GM21381 (cell line): ENCODE results near the gene BEND4.
"Not testable (repeated sequence)": the region's sequence is repeated elsewhere in the genome, so short reads cannot be mapped to it uniquely, and the experiment has no call there.

Experiments
- ATAC-seq: cut with Tn5 transposase; IDR thresholded peaks from one replicate; pipeline ENCODE4 v1.9.1; 2021; ENCODE audit warnings: mild to moderate bottlenecking, moderate library complexity; ENCODE audit not compliant: unreplicated experiment

Gene BEND4

GRCh38 chr4:42152507-42153504, at the start of gene BEND4:
TSS of gene BEND4 (minus strand) at chr4:42152655. CDS start at chr4:42152143, 512 bp downstream.
- peak; percentile 26 for ATAC-seq

- no peak for ATAC-seq
Measured at GRCh38 chr4:42197341-42197740, 44.9 kb upstream of the BEND4 start.

- no peak for ATAC-seq
Measured at GRCh38 chr4:42172921-42173320, 20.5 kb upstream of the BEND4 start.

- no peak for ATAC-seq
Measured at GRCh38 chr4:42172128-42172790, 19.8 kb upstream of the BEND4 start.

GRCh38 chr4:42167709-42168108, 15.3 kb upstream of the BEND4 start:
- peak; percentile 100 for ATAC-seq

- ATAC-seq, result not testable (repeated sequence)
Measured at GRCh38 chr4:42166186-42166585, 13.7 kb upstream of the BEND4 start.

DNA sequence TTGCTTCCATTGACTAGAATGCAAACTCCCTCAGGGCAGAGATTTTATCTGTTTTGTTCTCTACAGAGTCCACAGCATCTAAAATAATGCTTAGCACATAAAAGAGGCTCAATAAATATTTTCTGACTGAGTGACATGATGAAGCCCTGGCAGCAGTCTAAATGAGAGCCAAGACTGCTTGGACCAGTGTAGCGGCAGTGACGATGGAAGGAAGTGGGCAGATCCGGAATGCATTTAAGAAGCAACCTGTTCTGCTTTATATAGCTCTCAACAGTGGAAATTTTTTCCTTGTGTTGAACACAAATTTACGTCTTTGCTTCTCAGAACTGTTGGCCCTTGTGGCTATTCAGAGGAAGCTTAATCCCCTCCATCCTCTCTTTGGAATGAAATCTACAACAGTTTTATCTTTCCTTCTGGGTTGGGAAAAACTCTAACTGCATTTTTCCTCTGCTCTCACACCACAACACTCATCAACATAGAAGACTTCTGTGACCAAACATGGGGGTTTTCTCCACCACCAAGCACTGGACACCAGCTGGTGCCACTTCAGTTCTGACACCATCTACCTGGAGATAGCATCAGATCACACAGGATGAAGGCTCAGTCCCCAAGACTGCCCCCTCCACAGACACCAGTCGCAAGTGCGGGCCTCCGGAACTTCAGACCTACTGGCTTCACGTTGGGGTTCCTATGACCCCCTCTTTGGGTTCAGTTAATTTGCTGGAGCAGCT, 7.0 kb upstream of the BEND4 start:
- ATAC-seq, result no peak

DNA sequence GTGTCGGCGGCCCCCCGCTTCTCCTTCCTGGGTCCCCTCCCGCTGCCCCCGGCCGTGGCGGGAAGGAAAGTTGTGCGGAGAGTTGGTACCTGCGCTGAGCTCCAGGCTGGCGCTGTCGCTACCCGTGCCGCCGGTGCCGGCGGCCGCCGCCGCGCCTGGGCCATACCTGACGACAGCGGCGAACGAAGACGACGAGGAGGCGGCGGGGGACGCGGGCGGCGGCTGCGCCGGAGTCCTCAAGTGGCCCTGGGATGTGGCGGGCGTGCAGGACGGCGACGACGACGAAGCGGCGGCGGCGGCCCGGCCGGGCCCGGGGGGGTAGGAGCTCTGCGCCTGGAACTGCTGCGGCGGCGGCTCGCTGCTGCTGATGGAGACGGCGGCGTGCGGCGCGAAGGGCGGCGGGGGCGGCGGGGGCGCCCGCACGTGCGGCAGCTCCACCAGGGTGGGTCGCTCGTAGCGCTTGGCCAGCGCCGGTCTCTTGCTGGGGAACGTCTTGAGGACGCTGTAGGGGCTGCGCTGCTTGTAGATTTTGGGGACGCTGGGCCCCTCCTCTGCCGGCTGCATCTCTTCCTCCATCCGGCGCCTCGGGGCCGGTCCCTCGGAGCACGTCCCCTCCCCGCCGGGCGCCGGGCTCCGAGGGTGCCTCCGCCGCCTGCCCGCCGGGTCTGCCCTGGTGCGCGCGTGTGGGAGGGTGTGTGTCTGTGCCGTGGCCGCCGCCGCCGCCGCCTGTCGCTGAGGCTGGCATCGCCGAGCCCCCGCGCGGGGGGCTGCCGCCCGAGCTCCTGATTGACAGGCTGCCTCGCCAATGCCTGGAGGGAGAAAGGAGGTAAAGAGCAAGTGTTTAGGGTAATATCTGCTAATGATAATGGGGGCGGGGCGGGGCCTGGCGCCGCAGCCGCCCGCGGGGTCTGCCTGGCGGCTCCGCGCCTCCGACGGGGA, 618 bp downstream of the BEND4 start:
- ATAC-seq, result peak; percentile 54

GRCh38 chr4:42150653-42151567, 1.5 kb downstream of the BEND4 start:
- peak; percentile 35 for ATAC-seq

- no peak for ATAC-seq
Measured at GRCh38 chr4:42149004-42149403, 3.5 kb downstream of the BEND4 start.

DNA sequence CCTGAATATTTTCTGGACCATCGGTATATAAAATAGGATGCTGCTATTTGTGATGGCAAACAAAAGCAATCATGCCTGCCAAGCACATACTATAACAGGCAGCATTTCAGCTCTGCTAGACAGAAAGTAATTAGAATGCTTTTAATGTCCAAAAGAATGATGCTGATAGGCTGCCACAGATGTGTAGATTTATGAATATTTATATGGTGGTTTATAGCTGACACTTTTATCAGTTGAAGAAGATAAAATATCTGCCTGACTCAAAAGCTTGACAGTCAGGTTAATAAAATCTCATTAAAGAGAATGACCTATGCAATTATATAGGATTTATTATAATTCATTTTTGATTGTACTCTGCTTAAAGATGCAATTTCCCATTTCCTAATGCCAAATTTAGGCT, 4.0 kb downstream of the BEND4 start:
- no peak for ATAC-seq

DNA sequence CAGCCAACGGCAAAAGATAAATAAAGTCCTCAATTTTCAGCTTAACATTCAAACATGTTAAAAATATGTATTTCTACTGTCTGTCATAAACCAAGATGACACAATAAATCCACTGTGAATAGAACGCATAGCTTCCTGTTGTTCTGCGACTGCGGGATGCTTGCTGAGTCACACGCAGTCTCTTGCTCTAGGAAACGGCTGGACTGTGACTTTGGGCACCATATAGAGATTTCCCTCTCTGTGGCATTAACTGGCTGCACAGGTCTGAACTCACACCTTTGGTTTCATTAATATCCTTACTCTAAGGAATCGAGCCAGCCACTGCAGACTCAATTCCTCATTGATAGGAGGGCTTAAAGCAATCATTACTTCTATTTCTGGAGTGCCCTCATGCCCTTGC, 8.4 kb downstream of the BEND4 start:
- no peak for ATAC-seq

DNA sequence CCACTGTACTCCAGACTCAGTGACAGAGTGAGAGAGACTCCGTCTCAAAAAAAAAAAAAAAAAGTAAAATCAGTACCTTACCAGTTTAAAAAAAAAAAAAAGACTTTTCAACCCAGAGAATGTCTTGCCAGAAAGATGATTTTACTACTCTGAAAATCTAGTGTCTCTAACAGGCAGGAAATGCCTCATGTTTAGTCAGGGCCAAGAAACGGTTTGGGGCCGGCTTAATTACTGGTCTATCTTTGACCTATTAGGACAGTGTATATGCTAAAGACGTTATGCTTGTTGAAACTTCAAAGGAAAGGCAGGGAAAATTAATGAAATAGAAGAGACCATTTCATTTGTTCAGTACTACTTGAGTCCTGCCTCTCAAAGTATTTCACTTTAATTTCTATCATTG, 9.9 kb downstream of the BEND4 start:
- ATAC-seq, result no peak

DNA sequence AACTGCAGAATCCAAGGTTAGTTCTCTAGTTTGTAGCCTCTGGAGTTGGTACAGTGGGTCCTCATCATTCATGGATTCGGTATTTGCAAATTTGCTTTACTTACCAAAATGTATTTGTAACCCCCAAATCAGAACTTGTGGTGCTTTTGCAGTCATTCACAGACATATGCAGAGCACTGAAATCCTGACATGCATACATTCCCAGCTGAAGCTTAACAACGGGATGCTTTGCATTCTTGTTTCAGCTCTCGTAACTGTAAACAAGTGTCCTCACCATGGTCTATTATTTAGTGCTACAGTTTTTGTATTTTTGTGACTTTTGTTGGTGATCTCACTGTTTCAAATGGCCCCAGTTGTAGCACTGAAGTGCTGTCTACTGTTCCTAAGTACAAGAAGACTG, 16.1 kb downstream of the BEND4 start:
- no peak for ATAC-seq

GRCh38 chr4:42133006-42133405, 19.4 kb downstream of the BEND4 start:
- no peak for ATAC-seq

DNA sequence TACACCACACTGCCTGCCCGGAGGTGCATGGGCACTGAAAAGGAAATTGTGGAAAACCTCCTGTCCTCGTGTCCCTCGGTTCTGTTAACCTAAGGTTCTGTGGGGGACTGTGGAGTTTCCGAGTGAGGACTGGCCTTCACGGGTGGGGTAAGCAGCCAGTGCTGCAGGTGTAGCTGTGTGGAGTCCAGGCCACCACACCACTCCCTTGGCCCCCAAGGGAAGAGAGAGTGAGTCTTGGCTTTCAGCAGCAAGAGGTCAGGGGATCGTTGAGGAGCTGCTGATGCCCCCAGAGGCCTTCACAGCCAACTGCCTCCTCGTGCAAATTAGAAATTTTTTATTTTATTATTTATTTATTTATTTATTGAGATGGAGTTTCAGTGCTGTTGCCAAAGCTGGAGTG, 20.4 kb downstream of the BEND4 start:
- ATAC-seq, result no peak

- no peak for ATAC-seq
Measured at GRCh38 chr4:42123071-42123644, 29.3 kb downstream of the BEND4 start.

DNA sequence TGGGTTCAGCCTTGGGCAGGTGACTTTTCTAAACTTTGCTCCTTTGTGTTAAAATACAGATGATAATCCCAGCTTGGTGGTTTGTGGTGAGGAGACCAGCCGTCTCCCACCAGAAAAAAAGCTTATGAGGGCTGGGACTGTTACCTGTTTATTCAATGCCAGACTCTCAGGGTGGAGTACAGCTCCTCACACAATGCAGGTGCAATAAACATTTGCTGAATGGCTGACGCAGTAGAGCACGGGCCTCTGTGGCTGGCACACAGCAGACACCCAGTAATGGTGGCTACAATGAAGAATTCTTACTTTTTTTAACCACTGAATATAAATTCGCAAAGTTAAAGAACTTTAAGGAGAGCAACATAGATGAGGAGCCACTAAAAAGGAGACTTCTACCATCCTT, 30.2 kb downstream of the BEND4 start:
- ATAC-seq, result no peak

GRCh38 chr4:42119886-42120285, 32.6 kb downstream of the BEND4 start:
- no peak for ATAC-seq
